Calu3 (cell line): ENCODE results near the gene DCDC2C. TPM values are rescaled to one million over a fixed set of nuclear protein-coding genes. Genes with fewer than 3 reads are reported as not detected.

Experiments
- BruUV-seq: library from RNA; stranded (reverse); fragments of 400-500 nt; replicated peaks from 2 replicates; lab custom pipeline; 2021; lab: Mats Ljungman, UMichigan
- CTCF ChIA-PET: fragments of 300-600 bp; sonication (Branson Sonifier 250); formaldehyde crosslinking; loops from one replicate; lab custom pipeline; 2022; ENCODE audit warnings: antibody characterized with exemption; lab: Charles Lee
- DNase-seq: peaks from one replicate; pipeline ENCODE4 v3.0.0; 2022
- H3K27ac Mint-ChIP-seq: one replicate; pipeline ENCODE4 v1.8.0; 2022; ENCODE audit warnings: mixed read lengths; ENCODE audit not compliant: unreplicated experiment
- H3K27me3 Mint-ChIP-seq: one replicate; pipeline ENCODE4 v1.8.0; 2022; ENCODE audit warnings: mixed read lengths; ENCODE audit not compliant: unreplicated experiment
- H3K36me3 Mint-ChIP-seq: one replicate; pipeline ENCODE4 v1.8.0; 2022; ENCODE audit warnings: mild to moderate bottlenecking, moderate library complexity, mixed read lengths; ENCODE audit not compliant: insufficient read depth, unreplicated experiment
- H3K4me1 Mint-ChIP-seq: one replicate; pipeline ENCODE4 v1.8.0; 2022; ENCODE audit warnings: mild to moderate bottlenecking, low read depth, mixed read lengths; ENCODE audit not compliant: unreplicated experiment
- H3K4me3 Mint-ChIP-seq: one replicate; pipeline ENCODE4 v1.8.0; 2022; ENCODE audit warnings: mild to moderate bottlenecking, low read depth, moderate library complexity, mixed read lengths; ENCODE audit not compliant: unreplicated experiment
- H3K9me3 Mint-ChIP-seq: one replicate; pipeline ENCODE4 v1.8.0; 2022; ENCODE audit warnings: low read depth, mixed read lengths; ENCODE audit not compliant: unreplicated experiment
- CTCF ChIP-seq: fragments of 200-600 bp; IDR thresholded peaks from one replicate; pipeline ENCODE4 v1.8.0; 2022; ENCODE audit warnings: antibody characterized with exemption; ENCODE audit not compliant: unreplicated experiment
- intact Hi-C: fragments of 100-400 bp; cut with micrococcal nuclease; formaldehyde crosslinking; loops from one replicate; pipeline ENCODE4 v1.10.0; 2022; ENCODE audit not compliant: unreplicated experiment
- total RNA-seq: library from RNA; stranded (reverse); gene quantifications from 2 replicates; pipeline ENCODE4 v1.2.3, GENCODE V29; 2022

Gene DCDC2C
- total RNA-seq, 1 experiment from 2014 or later = not detected

GRCh38 chr2:3785220-3785889, 82.0 kb downstream of the DCDC2C start:
- no peaks in the 10 kb centered on the region for H3K4me1 Mint-ChIP-seq
- CTCF ChIA-PET = interaction anchor here (0.7 kb wide), 1 partner anchor 903 kb away, joined by 3 read pairs; no protein-coding TSS in a partner anchor
- no peaks in the 10 kb centered on the region for H3K27me3 Mint-ChIP-seq
- no peak for TF ChIP-seq CTCF
- no peak overlapping the region for H3K4me3 Mint-ChIP-seq
- BruUV-seq = no TSS peak
- intact Hi-C loops = no loop called here
- DNase-seq = no peak
- H3K9me3 Mint-ChIP-seq = peaks cover 3% of the 10 kb centered on the region
- H3K36me3 Mint-ChIP-seq = no peaks in the 10 kb centered on the region
- H3K27ac Mint-ChIP-seq = no peak overlapping the region

GRCh38 chr2:3785890-3786273, 82.5 kb downstream of the DCDC2C start:
- CTCF ChIA-PET = no interaction called here

GRCh38 chr2:3787768-3788167, 84.4 kb downstream of the DCDC2C start:
- CTCF ChIA-PET = no interaction called here
- Mint-ChIP-seq H3K9me3 (peaks cover 3% of the 10 kb centered on the region), H3K4me1 (no peaks in the 10 kb centered on the region), H3K4me3 (no peak overlapping the region), H3K27ac (no peak overlapping the region), H3K27me3 (no peaks in the 10 kb centered on the region), H3K36me3 (no peaks in the 10 kb centered on the region)
- BruUV-seq = no TSS peak
- DNase-seq = no peak
- TF ChIP-seq CTCF = no peak
- intact Hi-C loops = no loop called here

More at GRCh38 chr2:3785890-3786273, 82.5 kb downstream of the DCDC2C start:
- no peak for DNase-seq
- H3K9me3 Mint-ChIP-seq = peaks cover 3% of the 10 kb centered on the region
- no peaks in the 10 kb centered on the region for H3K36me3 Mint-ChIP-seq
- no peak overlapping the region for H3K27ac Mint-ChIP-seq
- intact Hi-C loops = no loop called here
- no peak for TF ChIP-seq CTCF
- BruUV-seq = no TSS peak
- no peaks in the 10 kb centered on the region for H3K4me1 Mint-ChIP-seq
- H3K4me3 Mint-ChIP-seq = no peak overlapping the region
- H3K27me3 Mint-ChIP-seq = no peaks in the 10 kb centered on the region

- H3K27me3 Mint-ChIP-seq = no peaks in the 10 kb centered on the region
- DNase-seq = no peak
- H3K9me3 Mint-ChIP-seq = peaks cover 3% of the 10 kb centered on the region
- H3K4me3 Mint-ChIP-seq = no peak overlapping the region
- no peaks in the 10 kb centered on the region for H3K36me3 Mint-ChIP-seq
- CTCF ChIA-PET = no interaction called here
- no peak for TF ChIP-seq CTCF
- no TSS peak for BruUV-seq
- H3K27ac Mint-ChIP-seq = no peak overlapping the region
- H3K4me1 Mint-ChIP-seq = no peaks in the 10 kb centered on the region
- intact Hi-C loops = no loop called here
These were observed 85.9 kb downstream of the DCDC2C start for GRCh38 chr2:3789256-3789655.
